Stomach (tissue), 4 donors: Measurements from ENCODE around the gene HNRNPK.

Source experiments
- EP300 ChIP-seq: sonication (generic); formaldehyde crosslinking; IDR thresholded peaks from one replicate; pipeline ENCODE4 v1.6.1; 2017; ENCODE audit warnings: antibody characterized with exemption
- POLR2A ChIP-seq, 4 donors: fragments of 450-650 bp; IDR thresholded peaks; one replicate each; pipeline ENCODE4 v1.6.1; 2016; ENCODE audit warnings: antibody characterized with exemption in 4 of 4, control low read depth in 2 of 4, mild to moderate bottlenecking in 1 of 4, moderate library complexity in 1 of 4
- TF ChIP-seq, protein P1 (sequence below), 7 experiments: fragments of 450-650 bp in 4 of 7; fragments of 200-600 bp in 3 of 7; sonication (generic) in 3 of 7; IDR thresholded peaks; one replicate each; pipeline ENCODE4 v1.5.1; 2016 to 2019; ENCODE audit warnings: antibody characterized with exemption in 7 of 7, control low read depth in 2 of 7, mild to moderate bottlenecking in 1 of 7

GRCh38 chr9:83932011-83932410, 48.0 kb downstream of the HNRNPK start:
- TF ChIP-seq, protein P1, sequence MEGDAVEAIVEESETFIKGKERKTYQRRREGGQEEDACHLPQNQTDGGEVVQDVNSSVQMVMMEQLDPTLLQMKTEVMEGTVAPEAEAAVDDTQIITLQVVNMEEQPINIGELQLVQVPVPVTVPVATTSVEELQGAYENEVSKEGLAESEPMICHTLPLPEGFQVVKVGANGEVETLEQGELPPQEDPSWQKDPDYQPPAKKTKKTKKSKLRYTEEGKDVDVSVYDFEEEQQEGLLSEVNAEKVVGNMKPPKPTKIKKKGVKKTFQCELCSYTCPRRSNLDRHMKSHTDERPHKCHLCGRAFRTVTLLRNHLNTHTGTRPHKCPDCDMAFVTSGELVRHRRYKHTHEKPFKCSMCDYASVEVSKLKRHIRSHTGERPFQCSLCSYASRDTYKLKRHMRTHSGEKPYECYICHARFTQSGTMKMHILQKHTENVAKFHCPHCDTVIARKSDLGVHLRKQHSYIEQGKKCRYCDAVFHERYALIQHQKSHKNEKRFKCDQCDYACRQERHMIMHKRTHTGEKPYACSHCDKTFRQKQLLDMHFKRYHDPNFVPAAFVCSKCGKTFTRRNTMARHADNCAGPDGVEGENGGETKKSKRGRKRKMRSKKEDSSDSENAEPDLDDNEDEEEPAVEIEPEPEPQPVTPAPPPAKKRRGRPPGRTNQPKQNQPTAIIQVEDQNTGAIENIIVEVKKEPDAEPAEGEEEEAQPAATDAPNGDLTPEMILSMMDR (IDR thresholded peaks at IDR 0.05): no peak
- TF ChIP-seq POLR2A (IDR thresholded peaks at IDR 0.05) (no peak), EP300 (no peak)
